Ovary (tissue), 9 donors: ENCODE results near the gene GNA12. TPM values are rescaled to one million over a fixed set of nuclear protein-coding genes. Genes with fewer than 3 reads are reported as not detected.

Source experiments
- DNase-seq, 5 donors: peaks; one replicate each; pipeline ENCODE4 v3.0.0-alpha.2; 2019 to 2020
- H3K27ac ChIP-seq, 2 donors: fragments of 200-600 bp; one replicate each; pipeline versions ENCODE4 v1.5.1 to v1.8.0; 2019 to 2022
- H3K27me3 ChIP-seq: fragments of 200-600 bp; one replicate; pipeline ENCODE4 v1.8.0; 2022
- H3K36me3 ChIP-seq: fragments of 200-600 bp; sonication (generic); one replicate; pipeline ENCODE4 v1.5.1; 2019
- H3K4me1 ChIP-seq: one replicate; pipeline ENCODE4 v1.8.1; 2013; ENCODE audit warnings: mild to moderate bottlenecking, moderate library complexity; ENCODE audit not compliant: insufficient read depth
- H3K4me3 ChIP-seq: fragments of 200-600 bp; sonication (generic); one replicate; pipeline ENCODE4 v1.5.1; 2017
- H3K9me3 ChIP-seq, 2 donors: fragments of 200-600 bp in 1 of 2; sonication (generic) in 1 of 2; one replicate each; pipeline versions ENCODE4 v1.5.1 to v1.8.1; 2013 to 2019; ENCODE audit warnings: mild to moderate bottlenecking in 1 of 2, moderate library complexity in 1 of 2
- CTCF ChIP-seq, 3 donors: fragments of 450-650 bp in 2 of 3; fragments of 200-600 bp in 1 of 3; IDR thresholded peaks; one replicate each; pipeline versions ENCODE4 v1.5.1 to v1.8.0; 2016 to 2022; ENCODE audit warnings: antibody characterized with exemption in 3 of 3, mild to moderate bottlenecking in 1 of 3
- EP300 ChIP-seq: sonication (generic); formaldehyde crosslinking; IDR thresholded peaks from one replicate; pipeline ENCODE4 v1.6.1; 2017; ENCODE audit warnings: antibody characterized with exemption
- POLR2A ChIP-seq: fragments of 450-650 bp; IDR thresholded peaks from one replicate; pipeline ENCODE4 v1.6.1; 2017; ENCODE audit warnings: antibody characterized with exemption, mild to moderate bottlenecking, moderate library complexity
- WGBS, 3 donors: extraction: QIAGEN DNeasy Blood & Tissue Kit in 1 of 3; methylation state at CpG; one replicate each; pipeline versions ENCODE4 v1.1.5 to v1.1.7; 2013 to 2017; 5-methylcytosine and 5-hydroxymethylcytosine counted together
- intact Hi-C, 4 donors: fragments of 100-400 bp; cut with DNase I; formaldehyde crosslinking; loops; one replicate each; pipeline versions ENCODE4 v1.11.0 to v1.15.1; 2022 to 2023
- polyA plus RNA-seq, 2 donors: library from polyadenylated mRNA; stranded (reverse); fragments of 200-250 nt in 1 of 2; fragments of 350-450 nt in 1 of 2; fragmentation: Illumina TruSeq in 1 of 2; extraction: RNeasy Lipid Tissue Mini Kit (QIAGEN cat#74804) in 1 of 2; gene quantifications; one replicate each; pipeline ENCODE4 v1.2.3, GENCODE V29; 2013 to 2014
- total RNA-seq, 7 donors: library from RNA; depleted of rRNA in 2 of 7; stranded (reverse); fragments of >200 nt in 2 of 7; fragmentation: NEBNext Ultra II Directional in 3 of 7; extraction: Animal tissue kit (Norgen Biotek cat#: 25700) in 3 of 7; gene quantifications; one replicate each; pipeline versions ENCODE4 v1.1.0 to v1.2.4, GENCODE V29; 2016 to 2023
- donor health status: DM: no; HTN: no; CAD: no; lungs with moderate emphysema.
- donor health status: DM: no; HTN: no; CAD: no.
- donor health status: Bipolar disorder and iron deficiency.
- donor health status: DM: yes; HTN: yes; CAD: no.
- donor health status: DM: no; HTN: no; CAD: no.
- donor health status: DM: yes; HTN: yes; CAD: no.

The GNA12 gene
- total and polyA plus RNA-seq, 9 donors, result 13.4 to 94.4 (median 65.5) TPM

DNA sequence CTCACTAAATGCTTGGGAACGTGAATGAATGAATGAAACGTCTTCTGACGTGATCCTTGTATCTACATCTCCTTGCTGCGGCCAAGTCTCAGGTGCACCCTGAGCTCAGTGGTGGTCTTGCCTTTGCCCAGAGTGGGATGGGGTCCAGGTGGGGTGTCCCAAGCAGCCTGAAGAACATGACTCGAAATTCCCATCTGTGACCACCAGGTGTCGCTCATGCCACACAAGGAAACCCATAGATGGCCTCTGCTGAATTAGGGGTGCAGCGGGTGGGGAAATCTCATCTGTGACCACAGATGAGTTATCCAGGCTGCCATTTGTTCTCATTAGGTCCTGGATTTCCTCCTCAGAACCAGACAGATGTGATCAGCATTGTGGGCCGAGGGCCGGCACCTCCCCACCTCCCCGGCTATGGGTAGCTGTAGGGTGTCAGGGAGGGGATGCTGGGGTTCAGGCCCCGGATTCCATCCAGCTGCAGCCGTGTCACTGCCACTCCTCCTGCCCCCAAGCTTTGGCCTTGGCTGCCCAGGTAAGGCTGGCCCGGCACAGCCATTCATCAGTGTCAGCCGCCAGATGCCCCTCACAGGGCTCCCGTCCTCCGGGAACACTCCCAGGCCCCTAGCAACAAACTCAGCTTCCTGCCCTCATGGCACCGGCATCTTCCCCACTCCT, 21.0 kb upstream of the GNA12 start:
- DNase-seq, result peak; percentile 65 to 85 (median 83)
- H3K27me3 ChIP-seq, result no peaks in the 10 kb centered on the region
- 57 to 61% (median 58%) methylated on average over 16 to 17 of the region's 17 CpGs for WGBS, 3 donors
- peak overlapping the region in 1 of 2 donors; percentile 93 for H3K27ac ChIP-seq
- peak; percentile 86 to 91 (median 89) for TF ChIP-seq CTCF (IDR thresholded peaks at IDR 0.05)
- no peak for TF ChIP-seq EP300
- no peak for TF ChIP-seq POLR2A
- H3K4me3 ChIP-seq, result no peak overlapping the region
- H3K9me3 ChIP-seq, result no peaks in the 10 kb centered on the region
- no peaks in the 10 kb centered on the region for H3K36me3 ChIP-seq
- peaks cover 16% of the 10 kb centered on the region for H3K4me1 ChIP-seq
- intact Hi-C loops, result loop anchor here in 1 of 4 donors (10.0 kb wide), 1 partner anchor 310 kb away; the partner anchor contains the start of genes BRAT1 and IQCE

GRCh38 chr7:2864204-2864985, 20.3 kb upstream of the GNA12 start:
- Histone ChIP-seq H3K9me3 (no peaks in the 10 kb centered on the region), H3K36me3 (no peaks in the 10 kb centered on the region), H3K27me3 (no peaks in the 10 kb centered on the region), H3K27ac (peak overlapping the region; percentile 93), H3K4me3 (no peak overlapping the region), H3K4me1 (peaks cover 13% of the 10 kb centered on the region)
- no peak for DNase-seq
- intact Hi-C loops, result loop anchor here in 1 of 4 donors (10.0 kb wide), 1 partner anchor 310 kb away; the partner anchor contains the start of genes BRAT1 and IQCE
- 78 to 87% (median 81%) methylated on average over 12 of the region's 12 CpGs for WGBS, 3 donors
- TF ChIP-seq EP300, result no peak
- no peak for TF ChIP-seq POLR2A
- TF ChIP-seq CTCF (IDR thresholded peaks at IDR 0.05), result no peak

- H3K27ac ChIP-seq, result peak overlapping the region; percentile 93
- H3K9me3 ChIP-seq, result no peaks in the 10 kb centered on the region
- no peaks in the 10 kb centered on the region for H3K27me3 ChIP-seq
- intact Hi-C loops, result loop anchor here in 1 of 4 donors (10.0 kb wide), 1 partner anchor 309 kb away; the partner anchor contains the start of genes BRAT1 and IQCE
- DNase-seq, result peak; percentile 85 to 91 (median 89)
- no peak overlapping the region for H3K4me3 ChIP-seq
- H3K4me1 ChIP-seq, result peaks cover 11% of the 10 kb centered on the region
- WGBS, 3 donors, result 2 to 5% (median 3%) methylated on average over 18 of the region's 18 CpGs
- no peaks in the 10 kb centered on the region for H3K36me3 ChIP-seq
- TF ChIP-seq CTCF (IDR thresholded peaks at IDR 0.05) (peak in 2 of 3 donors; percentile 10 to 19), POLR2A (peak; percentile 68), EP300 (peak; percentile 15)
Measured at GRCh38 chr7:2863461-2864066, 19.5 kb upstream of the GNA12 start.

DNA sequence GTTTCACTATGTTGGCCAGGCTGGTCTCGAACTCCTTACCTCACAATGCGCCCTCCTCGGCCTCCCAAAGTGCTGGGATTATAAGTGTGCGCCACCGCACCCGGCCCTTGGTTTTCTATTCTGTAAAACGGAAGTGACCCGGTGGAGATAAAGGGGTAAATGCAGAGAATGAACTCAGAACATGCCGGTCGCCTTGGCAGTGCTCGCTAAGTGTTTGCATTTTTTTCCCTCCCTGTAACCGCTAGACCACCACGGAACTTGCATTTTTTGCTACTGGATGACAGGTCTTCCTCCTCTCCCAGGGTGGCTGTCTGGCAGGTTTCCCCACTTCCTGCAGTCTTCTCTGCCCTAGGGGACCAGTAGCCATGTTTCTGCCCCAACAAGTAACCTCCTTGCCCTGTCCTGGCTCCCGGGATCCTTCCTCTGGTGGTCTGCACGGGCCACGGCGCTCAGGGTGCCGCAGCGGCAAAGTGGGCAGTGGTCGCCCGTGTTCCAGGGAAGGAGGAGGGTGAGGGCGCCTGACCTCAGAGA, 18.8 kb upstream of the GNA12 start:
- Histone ChIP-seq H3K4me1 (peaks cover 11% of the 10 kb centered on the region), H3K36me3 (no peaks in the 10 kb centered on the region), H3K27ac (peak overlapping the region; percentile 93), H3K27me3 (no peaks in the 10 kb centered on the region), H3K4me3 (no peak overlapping the region), H3K9me3 (no peaks in the 10 kb centered on the region)
- TF ChIP-seq CTCF (IDR thresholded peaks at IDR 0.05) (no peak), EP300 (no peak), POLR2A (no peak)
- 29 to 49% (median 30%) methylated on average over 22 of the region's 22 CpGs for WGBS, 3 donors
- DNase-seq, result peak in 4 of 5 donors; percentile 54 to 66 (median 62)
- intact Hi-C loops, result loop anchor here in 1 of 4 donors (10.0 kb wide), 1 partner anchor 308 kb away; the partner anchor contains the start of genes BRAT1 and IQCE
